ENCODE results near the gene TGIF1. TPM values are rescaled to one million over a fixed set of nuclear protein-coding genes. Genes with fewer than 3 reads are reported as not detected.
"Not testable (repeated sequence)": the region's sequence is repeated elsewhere in the genome, so short reads cannot be mapped to it uniquely, and the experiment has no call there.

The TGIF1 gene
- total RNA-seq = 100 to 1,000 TPM in 1 of 8 experiments, 10 to 100 TPM in 7; 22.8 to 106 (median 50.1) TPM

DNA sequence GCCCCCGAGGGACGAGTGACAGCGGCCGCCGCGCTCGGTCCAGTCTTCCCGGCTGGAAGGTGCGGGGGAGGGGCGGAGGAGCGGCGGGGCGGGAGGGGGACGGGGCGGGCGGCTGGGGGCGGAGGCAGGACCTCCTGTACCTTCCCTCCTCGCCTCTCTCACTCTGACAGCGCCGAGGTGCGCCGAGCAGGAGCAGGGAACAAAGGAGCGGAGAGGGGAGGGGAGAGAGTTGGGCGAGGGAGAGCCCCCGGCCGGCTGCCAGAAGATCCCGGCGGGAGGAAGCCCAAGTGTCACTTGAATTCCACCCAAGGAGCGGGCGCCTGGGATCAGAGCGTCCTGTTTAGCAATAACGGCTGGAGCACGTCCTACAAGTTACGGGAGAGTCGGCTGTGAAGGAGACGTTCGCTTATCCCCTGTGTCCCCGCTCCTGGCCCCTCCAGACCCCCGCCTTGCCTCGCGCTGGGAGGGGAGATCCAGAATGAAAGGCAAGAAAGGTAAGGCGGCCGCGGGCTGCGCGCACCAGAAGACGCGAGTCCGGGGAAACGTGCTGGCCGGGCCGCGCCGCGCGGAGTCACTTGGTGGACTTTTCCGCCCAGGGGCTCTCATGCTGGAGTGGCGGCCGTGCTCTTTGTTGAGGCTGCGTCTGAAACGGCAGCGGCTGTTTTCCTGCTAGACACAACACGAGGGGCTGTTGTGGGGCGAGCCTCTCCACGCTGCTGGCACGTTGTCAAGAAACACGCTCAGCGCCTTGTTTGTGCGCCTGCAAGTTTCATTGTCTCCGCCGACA is at the start of gene TGIF1:
Gene TGIF1 (plus strand): TSS at position 161 of the 787 bp plus-strand sequence. CDS start 318 bp downstream, at position 479.
- peak within 1 kb of the TSS; percentile 75 to 91 for H3K27ac ChIP-seq
- peak; percentile 4 to 37 (median 20) for ATAC-seq (replicated peaks in 6 of 8)
- peak within 1 kb of the TSS; percentile 60 to 79 (median 70) for H3K4me3 ChIP-seq
- in situ Hi-C loops (cut with MboI; ENCODE audit: low pct_unique_long_range_greater_than_20kb in 2 of 9, low sequenced_read_pairs in 9 of 9, unreplicated experiment in 9 of 9) = loop anchor here in 3 of 9 experiments (25.0 kb wide), 1 partner anchor 137 kb away; no protein-coding TSS in a partner anchor
- H3K4me1 ChIP-seq (replicated peaks in 1 of 2) = peaks cover 8 to 12% of the 10 kb centered on the region in 2 donors
- 0% methylated on average over 2 to 7 of the region's 71 CpGs; no CpG with 5 or more reads in 8 of the 10 experiments for WGBS, 10 experiments

GRCh38 chr18:3400567-3401296 is 49.2 kb upstream of the TGIF1 start:
- in situ Hi-C loops (cut with MboI; ENCODE audit: low pct_unique_long_range_greater_than_20kb in 2 of 9, low sequenced_read_pairs in 9 of 9, unreplicated experiment in 9 of 9) = no loop called here
- no peak for ATAC-seq (replicated peaks in 6 of 8)
- 50 to 100% (median 75%) methylated on average over 2 of the region's 2 CpGs; no CpG with 5 or more reads in 3 of the 10 experiments for WGBS, 10 experiments
- Histone ChIP-seq H3K27ac (no peak overlapping the region), H3K4me1 (replicated peaks in 1 of 2) (no peaks in the 10 kb centered on the region), H3K4me3 (no peak overlapping the region)

GRCh38 chr18:3401669-3402620 is 48.0 kb upstream of the TGIF1 start:
- WGBS, 10 experiments = 0 to 100% (median 91%) methylated on average over 1 to 4 of the region's 5 CpGs; no CpG with 5 or more reads in 1 of the 10 experiments
- ATAC-seq (replicated peaks in 6 of 8) = peak in 3 of 8 experiments; percentile 66 to 81 (median 73)
- H3K4me3 ChIP-seq = no peak overlapping the region
- H3K4me1 ChIP-seq (replicated peaks in 1 of 2) = no peaks in the 10 kb centered on the region
- no peak overlapping the region for H3K27ac ChIP-seq
- in situ Hi-C loops (cut with MboI; ENCODE audit: low pct_unique_long_range_greater_than_20kb in 2 of 9, low sequenced_read_pairs in 9 of 9, unreplicated experiment in 9 of 9) = no loop called here

DNA sequence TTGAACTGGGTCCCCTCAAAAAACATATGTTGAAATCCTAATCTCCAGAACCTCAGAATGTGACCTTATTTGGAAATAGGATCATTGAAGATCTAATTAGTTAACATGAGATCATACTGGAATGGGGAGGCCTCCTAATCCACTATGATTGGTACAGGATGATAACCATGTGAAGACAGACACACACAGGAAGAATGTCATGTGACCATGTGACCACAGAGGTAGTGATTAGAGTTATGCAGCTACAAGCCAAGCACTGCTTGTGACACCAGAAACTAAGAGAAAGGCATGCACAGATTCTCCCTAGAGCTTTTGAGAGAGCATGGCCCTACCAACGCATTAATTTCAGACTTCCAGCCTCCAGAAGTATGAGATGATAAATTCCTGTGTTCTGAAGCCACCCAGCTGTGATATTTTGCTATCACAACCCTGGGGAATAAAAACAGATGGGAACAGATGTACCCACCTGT is 47.0 kb upstream of the TGIF1 start:
- ATAC-seq (replicated peaks in 6 of 8) = peak in 3 of 8 experiments; percentile 47 to 92 (median 78)
- in situ Hi-C loops (cut with MboI; ENCODE audit: low pct_unique_long_range_greater_than_20kb in 2 of 9, low sequenced_read_pairs in 9 of 9, unreplicated experiment in 9 of 9) = no loop called here
- H3K27ac ChIP-seq = no peak overlapping the region

GRCh38 chr18:3405713-3406112 is 44.3 kb upstream of the TGIF1 start:
- Histone ChIP-seq H3K27ac (no peak overlapping the region), H3K4me3 (no peak overlapping the region), H3K4me1 (replicated peaks in 1 of 2) (peaks cover 0 to 6% of the 10 kb centered on the region in 2 donors)
- 0 to 86% (median 50%) methylated on average over 1 to 3 of the region's 3 CpGs; no CpG with 5 or more reads in 1 of the 10 experiments for WGBS, 10 experiments
- in situ Hi-C loops (cut with MboI; ENCODE audit: low pct_unique_long_range_greater_than_20kb in 2 of 9, low sequenced_read_pairs in 9 of 9, unreplicated experiment in 9 of 9) = no loop called here
- ATAC-seq (replicated peaks in 6 of 8) = no peak

More for the DNA sequence above, 47.0 kb upstream of the TGIF1 start:
- no peaks in the 10 kb centered on the region for H3K4me1 ChIP-seq (replicated peaks in 1 of 2)
- WGBS, 10 experiments = 33 to 100% (median 60%) methylated on average over 1 of the region's 1 CpG; no CpG with 5 or more reads in 6 of the 10 experiments
- H3K4me3 ChIP-seq = no peak overlapping the region

DNA sequence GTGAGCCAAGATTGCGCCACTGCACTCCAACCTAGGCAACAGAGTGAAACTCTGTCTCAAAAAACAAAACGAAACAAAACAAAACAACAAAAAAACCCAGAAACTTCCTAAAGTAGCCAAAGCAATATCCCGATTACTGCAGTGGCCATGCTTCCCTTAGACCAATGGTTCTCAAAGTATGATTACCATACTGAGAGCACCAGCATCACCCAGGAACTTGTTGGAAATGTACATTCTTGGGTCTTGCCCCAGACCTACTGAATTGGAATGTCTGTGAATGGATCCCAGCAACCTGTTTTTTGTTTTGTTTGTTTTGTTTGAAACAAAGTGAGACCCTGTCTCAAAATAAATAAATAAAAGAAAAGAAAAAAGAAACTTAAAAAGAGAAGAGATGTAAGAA is 41.9 kb upstream of the TGIF1 start:
- in situ Hi-C loops (cut with MboI; ENCODE audit: low pct_unique_long_range_greater_than_20kb in 2 of 9, low sequenced_read_pairs in 9 of 9, unreplicated experiment in 9 of 9) = no loop called here
- ATAC-seq (replicated peaks in 6 of 8) = peak in 1 of 8 experiments; percentile 57
- 83 to 100% (median 95%) methylated on average over 1 to 3 of the region's 3 CpGs; no CpG with 5 or more reads in 1 of the 10 experiments for WGBS, 10 experiments

GRCh38 chr18:3409811-3410210 is 40.2 kb upstream of the TGIF1 start:
- in situ Hi-C loops (cut with MboI; ENCODE audit: low pct_unique_long_range_greater_than_20kb in 2 of 9, low sequenced_read_pairs in 9 of 9, unreplicated experiment in 9 of 9) = no loop called here
- H3K27ac ChIP-seq = no peak overlapping the region
- H3K4me1 ChIP-seq (replicated peaks in 1 of 2) = peaks cover 0 to 6% of the 10 kb centered on the region in 2 donors
- ATAC-seq (replicated peaks in 6 of 8) = peak in 2 of 8 experiments; percentile 15 to 31
- H3K4me3 ChIP-seq = no peak overlapping the region
- 45 to 100% (median 76%) methylated on average over 1 to 3 of the region's 7 CpGs; no CpG with 5 or more reads in 3 of the 10 experiments for WGBS, 10 experiments

More for the DNA sequence above, 41.9 kb upstream of the TGIF1 start:
- no peak overlapping the region for H3K4me3 ChIP-seq
- H3K4me1 ChIP-seq (replicated peaks in 1 of 2) = peaks cover 0 to 6% of the 10 kb centered on the region in 2 donors
- H3K27ac ChIP-seq = no peak overlapping the region

GRCh38 chr18:3410273-3410672 is 39.7 kb upstream of the TGIF1 start:
- Histone ChIP-seq H3K4me3 (no peak overlapping the region), H3K4me1 (replicated peaks in 1 of 2) (peaks cover 0 to 6% of the 10 kb centered on the region in 2 donors), H3K27ac (no peak overlapping the region)
- WGBS, 10 experiments = 17 to 100% (median 92%) methylated on average over 1 to 3 of the region's 3 CpGs; no CpG with 5 or more reads in 4 of the 10 experiments
- ATAC-seq (replicated peaks in 6 of 8) = no peak
- in situ Hi-C loops (cut with MboI; ENCODE audit: low pct_unique_long_range_greater_than_20kb in 2 of 9, low sequenced_read_pairs in 9 of 9, unreplicated experiment in 9 of 9) = no loop called here

GRCh38 chr18:3410876-3411275 is 39.1 kb upstream of the TGIF1 start:
- H3K4me1 ChIP-seq (replicated peaks in 1 of 2); H3K4me3 ChIP-seq; H3K27ac ChIP-seq; ATAC-seq (replicated peaks in 6 of 8); in situ Hi-C loops (cut with MboI; ENCODE audit: low pct_unique_long_range_greater_than_20kb in 2 of 9, low sequenced_read_pairs in 9 of 9, unreplicated experiment in 9 of 9): not testable (repeated sequence)
- WGBS, 10 experiments = 80 to 92% methylated on average over 1 to 2 of the region's 3 CpGs; no CpG with 5 or more reads in 8 of the 10 experiments

DNA sequence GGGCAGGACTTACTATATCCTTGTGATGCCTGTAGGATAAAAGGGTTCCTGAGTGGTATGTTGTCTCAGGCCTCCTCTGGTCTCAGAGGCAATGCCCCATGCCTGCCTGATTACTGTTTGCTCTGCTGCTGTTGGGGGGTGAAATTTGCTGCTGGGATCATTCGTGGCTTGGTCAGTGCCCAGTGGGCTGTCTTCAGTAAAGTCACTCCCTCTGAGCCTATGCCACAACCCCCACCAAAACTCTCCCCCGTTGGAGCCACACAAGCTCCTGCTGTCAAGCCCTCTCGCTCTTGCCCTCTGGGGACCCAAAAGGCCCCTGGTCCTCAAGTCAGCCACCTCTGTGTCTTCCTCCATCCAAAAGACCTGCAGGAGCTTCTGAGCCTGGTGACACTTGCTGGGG is 38.6 kb upstream of the TGIF1 start:
- no peak overlapping the region for H3K27ac ChIP-seq
- ATAC-seq (replicated peaks in 6 of 8) = no peak
- in situ Hi-C loops (cut with MboI; ENCODE audit: low pct_unique_long_range_greater_than_20kb in 2 of 9, low sequenced_read_pairs in 9 of 9, unreplicated experiment in 9 of 9) = no loop called here
- WGBS, 10 experiments = 55 to 70% methylated on average over 2 of the region's 3 CpGs; no CpG with 5 or more reads in 8 of the 10 experiments
- H3K4me1 ChIP-seq (replicated peaks in 1 of 2) = peaks cover 0 to 6% of the 10 kb centered on the region in 2 donors
- no peak overlapping the region for H3K4me3 ChIP-seq

DNA sequence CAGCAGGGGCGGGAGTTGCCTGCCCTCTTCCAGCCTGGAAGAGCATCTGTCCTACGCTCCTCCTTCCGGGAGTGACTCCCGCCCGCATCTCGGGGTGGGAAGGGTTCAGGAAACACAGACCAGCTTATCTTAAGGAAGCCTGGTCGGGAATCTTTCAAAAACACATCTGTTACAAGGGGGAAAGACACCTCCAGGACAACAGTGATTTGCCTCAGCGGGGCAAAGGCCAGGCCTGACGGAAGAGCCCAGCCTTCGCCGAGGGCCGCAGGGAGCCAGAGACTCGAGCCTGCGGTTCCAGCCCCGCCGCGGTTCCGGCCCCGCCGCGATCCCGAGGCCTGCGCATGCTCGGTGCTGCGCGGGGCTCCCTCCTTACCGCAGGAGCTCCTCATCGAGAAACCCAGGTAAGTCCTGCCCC is 38.1 kb upstream of the TGIF1 start:
- 0 to 97% (median 65%) methylated on average over 2 to 18 of the region's 28 CpGs; no CpG with 5 or more reads in 4 of the 10 experiments for WGBS, 10 experiments
- Histone ChIP-seq H3K4me1 (replicated peaks in 1 of 2) (peaks cover 0 to 6% of the 10 kb centered on the region in 2 donors), H3K4me3 (no peak overlapping the region), H3K27ac (no peak overlapping the region)
- peak in 2 of 8 experiments; percentile 81 to 88 for ATAC-seq (replicated peaks in 6 of 8)
- in situ Hi-C loops (cut with MboI; ENCODE audit: low pct_unique_long_range_greater_than_20kb in 2 of 9, low sequenced_read_pairs in 9 of 9, unreplicated experiment in 9 of 9) = no loop called here

DNA sequence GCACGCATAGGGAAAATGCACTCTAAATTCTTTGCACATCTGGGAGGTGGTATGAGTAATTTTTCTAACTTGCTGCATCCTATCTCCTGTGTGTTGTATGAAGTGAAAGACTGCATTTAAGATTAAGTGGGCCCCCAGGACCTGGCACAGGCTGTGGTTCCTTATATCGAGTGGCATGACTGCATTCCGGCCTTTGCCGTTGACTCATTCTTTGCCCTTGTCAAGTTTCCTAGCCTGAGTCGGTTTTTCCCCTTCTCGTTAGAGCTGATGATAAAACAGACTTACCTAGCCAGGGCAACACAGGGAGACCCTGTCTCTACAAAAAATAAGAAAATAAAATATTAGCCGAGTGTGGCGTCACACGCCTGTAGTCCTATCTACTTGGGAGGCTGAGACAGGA is 37.4 kb upstream of the TGIF1 start:
- in situ Hi-C loops (cut with MboI; ENCODE audit: low pct_unique_long_range_greater_than_20kb in 2 of 9, low sequenced_read_pairs in 9 of 9, unreplicated experiment in 9 of 9); H3K4me3 ChIP-seq; H3K27ac ChIP-seq; ATAC-seq (replicated peaks in 6 of 8); H3K4me1 ChIP-seq (replicated peaks in 1 of 2): not testable (repeated sequence)
- 91 to 100% (median 100%) methylated on average over 1 to 9 of the region's 9 CpGs; no CpG with 5 or more reads in 7 of the 10 experiments for WGBS, 10 experiments
